ENCODE results near the gene HDAC7.

Gene HDAC7

DNA sequence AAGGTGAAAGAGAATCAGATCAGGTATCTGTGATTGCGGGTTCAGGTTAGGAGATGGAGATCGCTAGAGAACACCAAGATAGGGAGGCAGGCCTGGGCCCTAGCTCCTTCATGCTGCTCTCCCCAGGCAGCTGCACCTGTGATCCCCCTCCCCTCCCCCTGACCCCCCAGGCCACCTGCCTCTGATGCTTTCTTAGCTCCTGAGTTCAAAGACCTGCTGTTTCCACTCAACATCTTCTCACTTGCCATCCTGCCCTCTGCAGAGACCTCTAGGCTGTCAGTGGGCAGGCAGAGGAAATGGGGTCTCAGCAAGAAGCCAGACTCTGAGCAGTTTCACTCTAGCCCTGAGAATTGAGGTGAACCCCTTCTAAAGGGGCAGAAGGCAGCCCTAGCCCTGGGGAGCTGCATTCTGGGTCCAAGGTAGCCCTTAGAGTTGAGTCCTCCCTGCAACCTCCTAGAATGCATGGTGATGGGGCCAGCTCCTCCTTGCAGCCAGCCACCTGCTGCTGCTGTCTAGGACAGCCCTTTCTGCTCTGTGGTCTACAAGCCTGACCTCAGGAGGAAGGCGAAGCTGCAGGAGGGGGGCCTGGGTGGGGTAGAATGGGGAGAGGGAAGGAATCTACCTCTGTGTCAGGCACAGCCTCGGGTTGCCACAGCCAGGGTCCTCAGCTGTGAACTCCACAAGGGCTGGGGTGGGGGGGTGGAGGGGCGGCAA lies 53.0 kb downstream of the HDAC7 start:
- DNase-seq (ENCODE audit: low spot score) (no peak), FAIRE-seq (no peak)

GRCh38 chr12:47763481-47764346 lies 56.0 kb downstream of the HDAC7 start:
- DNase-seq (ENCODE audit: low spot score), result peak; percentile 99
- FAIRE-seq, result peak; percentile 94

DNA sequence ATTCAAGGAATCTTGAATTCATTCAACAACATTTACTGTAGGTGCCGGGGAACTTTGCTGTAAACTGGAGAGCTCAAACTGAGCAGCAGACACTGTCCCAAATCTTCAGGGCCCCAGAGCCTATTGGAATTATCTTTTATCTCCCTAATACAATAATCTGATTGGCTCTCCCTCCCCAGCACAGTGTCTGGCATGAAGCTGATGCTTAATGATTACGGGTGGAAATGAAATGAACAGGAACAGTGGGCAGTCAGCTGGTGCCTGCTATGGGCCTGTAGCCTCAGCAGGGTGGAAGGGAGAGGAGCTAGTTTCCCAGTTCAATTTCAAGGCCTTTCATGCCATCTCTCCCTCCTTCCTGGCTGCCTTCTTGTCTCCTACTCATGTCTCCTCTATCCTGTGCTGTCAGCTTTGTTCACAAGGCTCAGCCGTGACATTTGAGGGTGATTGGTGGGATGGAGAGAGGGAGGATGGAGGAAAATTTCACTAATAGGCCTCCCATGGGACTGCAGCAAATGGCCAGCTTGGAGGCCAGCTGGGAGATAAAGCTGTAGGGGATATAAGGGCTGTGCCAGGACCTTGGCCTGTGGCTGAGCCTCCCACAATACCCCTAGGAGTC lies 56.7 kb downstream of the HDAC7 start:
- no peak for FAIRE-seq
- DNase-seq (ENCODE audit: low spot score), result no peak

DNA sequence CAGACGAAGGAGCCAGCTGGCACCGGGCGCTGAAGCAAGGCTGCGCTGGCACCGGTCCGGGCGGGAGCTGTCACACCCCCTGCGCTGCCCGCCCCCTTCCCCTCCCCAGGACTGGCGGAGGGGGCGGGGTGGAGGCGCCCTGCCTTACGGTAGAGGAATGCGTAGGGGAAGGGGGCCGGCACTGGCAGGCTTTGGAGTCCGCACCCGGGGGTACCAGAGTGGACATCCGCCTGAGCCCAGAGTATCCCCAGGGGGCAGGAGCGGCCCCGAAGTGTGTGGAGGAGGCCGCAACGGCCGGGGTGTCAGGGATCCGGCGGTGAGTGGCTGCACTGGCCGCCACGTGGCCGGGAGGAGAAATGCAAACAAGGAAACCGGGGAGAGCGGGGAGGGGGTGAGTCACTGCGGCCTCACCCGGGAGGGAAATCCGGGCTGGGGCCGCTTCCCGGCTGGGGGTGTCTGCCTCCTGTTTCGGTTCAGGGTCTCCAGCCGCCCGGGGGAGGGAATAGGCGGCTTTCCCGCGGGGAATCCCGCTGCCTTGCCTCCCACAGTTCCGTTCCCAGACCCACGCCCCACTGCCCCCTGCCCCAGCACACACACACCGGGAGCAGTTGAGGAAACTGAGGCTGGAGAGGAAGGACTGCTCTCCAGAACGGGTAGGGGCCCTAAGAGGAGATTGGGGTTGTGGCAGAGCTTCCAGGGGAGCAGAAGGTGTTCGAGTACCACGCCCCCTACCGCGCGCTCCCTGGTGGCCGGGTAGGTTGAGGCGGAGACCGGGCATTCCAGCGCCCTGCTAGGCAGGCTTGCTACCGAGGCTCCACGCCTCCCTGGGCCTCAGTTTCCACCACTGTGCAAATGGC lies 60.6 kb downstream of the HDAC7 start, which contains the start of gene RAPGEF3:
RAPGEF3 (minus strand) TSS at position 47 of the 857 bp plus-strand sequence. CDS start 324 bp downstream, outside the sequence.
- FAIRE-seq (no peak), DNase-seq (ENCODE audit: low spot score) (peak; percentile 76)

DNA sequence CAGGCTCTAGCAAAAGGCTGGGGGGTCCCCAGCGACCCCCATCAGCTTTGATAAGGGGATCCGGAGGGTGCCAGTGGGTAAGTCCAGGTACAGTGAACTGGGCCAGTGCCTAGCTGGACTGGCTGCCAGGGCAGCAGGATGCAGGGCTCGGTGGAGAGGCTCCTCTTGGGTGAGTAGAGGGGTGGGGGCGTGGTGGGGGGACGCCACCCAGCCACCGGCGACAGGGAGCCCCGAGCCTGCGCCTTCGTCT lies 61.2 kb downstream of the HDAC7 start:
- DNase-seq (ENCODE audit: low spot score) (no peak), FAIRE-seq (no peak)

DNA sequence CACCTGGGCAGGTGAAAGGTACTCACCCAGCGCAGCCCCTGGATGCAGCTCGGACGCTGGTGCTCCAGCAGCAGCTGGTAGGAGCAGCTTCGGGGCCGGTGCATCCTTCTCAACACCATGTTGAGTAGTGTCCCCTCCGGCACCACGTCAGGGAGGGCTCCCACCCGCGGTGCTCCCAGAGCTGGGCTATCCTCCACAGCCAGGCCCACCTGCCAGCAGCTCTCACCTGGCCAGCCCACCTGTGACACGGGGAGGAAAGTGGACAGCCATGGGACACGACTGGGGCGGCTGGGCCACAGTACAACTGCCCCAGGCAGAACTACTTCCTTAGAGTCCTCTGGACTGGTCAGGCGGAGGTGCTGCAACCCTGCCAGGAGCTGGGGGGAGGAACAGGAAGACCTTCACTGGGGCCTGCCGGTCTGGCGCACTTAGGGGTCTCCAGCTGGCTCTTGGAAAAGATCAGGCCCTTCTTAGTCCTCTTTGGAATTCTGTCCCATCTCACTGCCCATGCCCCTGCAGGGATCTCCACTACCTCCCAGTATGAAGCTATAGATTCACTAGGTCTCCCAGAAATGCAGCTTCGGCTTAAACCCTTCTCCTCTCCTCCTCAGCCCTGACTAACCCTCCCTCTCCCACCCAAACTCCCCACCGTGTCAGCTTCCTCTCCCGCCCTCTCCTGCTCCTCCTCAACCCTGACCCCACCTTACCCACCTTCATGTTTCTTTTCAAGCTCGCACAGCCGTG lies 61.7 kb downstream of the HDAC7 start:
- DNase-seq (ENCODE audit: low spot score) (no peak), FAIRE-seq (no peak)

- FAIRE-seq (no peak), DNase-seq (ENCODE audit: low spot score) (no peak)
Measured at GRCh38 chr12:47757364-47757839, 62.3 kb downstream of the HDAC7 start.

- no peak for FAIRE-seq
Measured at GRCh38 chr12:47755655-47756562, 63.8 kb downstream of the HDAC7 start.

GRCh38 chr12:47754881-47755280 lies 64.8 kb downstream of the HDAC7 start:
- FAIRE-seq, result no peak
- no peak for DNase-seq (ENCODE audit: low spot score)

More at GRCh38 chr12:47755655-47756562, 63.8 kb downstream of the HDAC7 start:
- DNase-seq (ENCODE audit: low spot score), result no peak

- DNase-seq (ENCODE audit: low spot score), result no peak
- FAIRE-seq, result no peak
Measured at GRCh38 chr12:47754126-47754525, 65.6 kb downstream of the HDAC7 start.

GRCh38 chr12:47753021-47754001 lies 66.4 kb downstream of the HDAC7 start:
- no peak for FAIRE-seq
- no peak for DNase-seq (ENCODE audit: low spot score)

DNA sequence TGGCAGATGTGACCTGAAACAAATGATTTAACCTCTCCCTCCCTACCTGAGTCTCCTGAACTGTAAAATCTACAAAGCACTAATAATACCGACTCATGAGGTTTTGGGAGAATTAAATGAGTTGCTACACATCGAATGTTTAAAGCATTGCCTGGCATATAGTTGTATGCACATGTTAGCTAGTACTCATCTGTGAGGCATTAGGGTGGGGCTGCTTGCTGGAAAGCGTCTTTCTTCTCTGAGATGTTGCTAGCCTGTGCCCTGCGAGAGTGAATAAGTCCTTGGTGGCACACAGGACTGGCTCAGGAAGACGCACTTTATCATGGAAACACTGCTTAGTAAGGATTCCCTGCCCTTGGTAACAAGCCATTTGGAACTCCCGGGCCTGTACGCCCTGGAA lies 67.2 kb downstream of the HDAC7 start:
- no peak for DNase-seq (ENCODE audit: low spot score)
- FAIRE-seq, result no peak

- FAIRE-seq, result no peak
- DNase-seq (ENCODE audit: low spot score), result no peak
Measured at GRCh38 chr12:47752121-47752520, 67.6 kb downstream of the HDAC7 start.

DNA sequence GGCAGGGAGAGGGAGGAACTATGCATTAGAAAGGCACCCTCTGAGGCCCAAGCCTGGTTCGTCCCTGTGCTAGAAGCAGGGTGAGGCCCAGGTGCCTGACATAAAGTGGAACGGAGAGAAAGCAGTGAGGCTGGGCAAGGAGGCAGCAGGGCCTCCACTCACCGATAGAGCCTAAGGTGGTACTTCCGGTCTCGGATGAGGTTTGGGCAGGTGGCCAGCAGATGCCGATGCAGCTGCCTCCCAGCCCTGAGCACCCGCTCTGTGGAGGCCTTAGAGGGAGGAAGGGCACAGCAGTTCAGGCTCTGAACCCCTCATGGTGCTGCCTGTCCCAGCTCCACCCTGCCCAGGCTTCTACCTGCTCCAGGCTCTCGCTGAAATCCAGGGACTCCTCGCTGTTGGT lies 68.1 kb downstream of the HDAC7 start:
- no peak for DNase-seq (ENCODE audit: low spot score)
- FAIRE-seq, result no peak

- FAIRE-seq, result no peak
- no peak for DNase-seq (ENCODE audit: low spot score)
Measured at GRCh38 chr12:47750916-47751470, 68.7 kb downstream of the HDAC7 start.

DNA sequence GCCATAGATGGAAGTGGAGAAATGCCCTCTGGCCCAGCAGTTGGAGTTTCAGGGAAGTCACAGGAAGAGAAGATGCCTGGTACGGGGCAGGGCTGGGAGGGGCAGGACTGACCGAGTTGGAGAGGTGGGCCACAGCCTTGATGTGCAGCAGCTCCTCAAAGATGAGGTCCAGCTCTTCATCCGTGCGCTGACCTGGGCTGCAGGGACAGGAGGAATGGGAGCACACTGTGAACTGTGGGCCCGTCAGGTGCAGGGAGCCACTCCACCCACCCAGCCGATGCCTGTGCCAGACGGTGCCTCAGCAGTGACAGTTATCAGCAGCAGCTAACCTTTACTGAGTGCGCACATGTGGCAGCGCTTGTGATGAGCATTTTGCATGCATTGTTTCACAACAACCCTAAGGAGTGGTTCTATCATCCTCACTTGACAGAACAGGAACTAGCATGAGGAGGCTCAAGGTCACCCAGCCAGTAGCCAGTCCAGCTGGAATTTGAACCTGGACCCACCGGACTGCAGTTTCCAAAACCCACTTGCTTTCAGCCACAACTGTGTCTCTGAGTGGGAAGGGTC lies 69.4 kb downstream of the HDAC7 start:
- DNase-seq (ENCODE audit: low spot score), result no peak
- no peak for FAIRE-seq

- DNase-seq (ENCODE audit: low spot score) (no peak), FAIRE-seq (no peak)
Measured at GRCh38 chr12:47748899-47749298, 70.8 kb downstream of the HDAC7 start.

DNA sequence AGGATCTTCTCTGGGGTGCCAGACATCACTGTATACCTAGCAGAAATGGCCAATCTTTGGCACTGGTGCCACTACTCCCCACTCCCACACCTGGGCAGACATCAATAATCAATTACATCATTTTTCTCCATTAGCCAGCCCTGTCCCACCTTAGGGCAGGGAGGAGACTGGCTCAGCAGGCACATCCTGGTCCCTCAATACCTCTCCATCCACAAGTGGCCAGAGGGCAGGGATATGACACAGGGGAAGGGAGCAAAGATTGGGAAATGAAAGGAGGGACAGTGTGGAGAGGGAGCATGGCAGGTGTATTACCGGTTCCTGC lies 71.2 kb downstream of the HDAC7 start:
- no peak for FAIRE-seq
- no peak for DNase-seq (ENCODE audit: low spot score)

All from RCC 7860 (cell line).